GM19099 (cell line): ENCODE results near the gene ZMYND15.

Experiments
- POLR2A ChIP-seq: IDR thresholded peaks from 3 replicates; pipeline ENCODE4 v1.6.1; 2011; ENCODE audit warnings: low read depth; ENCODE audit not compliant: insufficient read length; ENCODE audit errors: extremely low read depth

Gene ZMYND15

GRCh38 chr17:4715063-4715744 is 24.4 kb upstream of the ZMYND15 start:
- no peak for TF ChIP-seq POLR2A

GRCh38 chr17:4716081-4716480 is 23.6 kb upstream of the ZMYND15 start:
- no peak for TF ChIP-seq POLR2A

- no peak for TF ChIP-seq POLR2A
These were observed 21.8 kb upstream of the ZMYND15 start for GRCh38 chr17:4717791-4718190.

GRCh38 chr17:4718276-4718675 is 21.4 kb upstream of the ZMYND15 start:
- TF ChIP-seq POLR2A, result no peak

- no peak for TF ChIP-seq POLR2A
These were observed 20.5 kb upstream of the ZMYND15 start for GRCh38 chr17:4719146-4719545.

GRCh38 chr17:4719684-4720221 is 19.9 kb upstream of the ZMYND15 start:
- TF ChIP-seq POLR2A, result no peak

- no peak for TF ChIP-seq POLR2A
These were observed 18.8 kb upstream of the ZMYND15 start for GRCh38 chr17:4720787-4721186.

- TF ChIP-seq POLR2A, result no peak
These were observed 18.2 kb upstream of the ZMYND15 start for GRCh38 chr17:4721203-4722135.

- TF ChIP-seq POLR2A, result no peak
These were observed 16.9 kb upstream of the ZMYND15 start for GRCh38 chr17:4722678-4723240.

GRCh38 chr17:4724650-4725049 is 15.0 kb upstream of the ZMYND15 start:
- TF ChIP-seq POLR2A, result no peak

GRCh38 chr17:4725646-4726310 is 13.9 kb upstream of the ZMYND15 start:
- no peak for TF ChIP-seq POLR2A

GRCh38 chr17:4728124-4728523 is 11.5 kb upstream of the ZMYND15 start:
- TF ChIP-seq POLR2A, result no peak

GRCh38 chr17:4733073-4733531 is 6.5 kb upstream of the ZMYND15 start:
- no peak for TF ChIP-seq POLR2A

- TF ChIP-seq POLR2A, result no peak
These were observed 4.7 kb upstream of the ZMYND15 start for GRCh38 chr17:4734857-4735475.
